GM23338 (cell line): ENCODE measurements around the gene ATP6V1A. TPM values are rescaled to one million over a fixed set of nuclear protein-coding genes. Genes with fewer than 3 reads are reported as not detected.

Experiments used
- ATAC-seq: fragments of 200-7000 bp; cut with Tn5 transposase; 3 replicates; pipeline ENCODE4 v1.9.1; 2020
- DNase-seq: peaks from one replicate; pipeline ENCODE4 v3.0.0-alpha.2; 2015; ENCODE audit warnings: low spot score
- H2AFZ ChIP-seq: fragments of 200-600 bp; sonication (generic); 2 replicates; pipeline ENCODE4 v1.8.0; 2016; ENCODE audit warnings: antibody characterized with exemption, mild to moderate bottlenecking, moderate library complexity
- H3F3A ChIP-seq: fragments of 200-600 bp; sonication (generic); replicated peaks from 2 replicates; pipeline ENCODE4 v1.8.0; 2017; ENCODE audit warnings: antibody characterized with exemption, mixed run types, low read depth
- H3K27ac ChIP-seq: fragments of 200-600 bp; sonication (generic); 2 replicates; pipeline ENCODE4 v1.6.1; 2016; ENCODE audit warnings: low read depth
- H3K27me3 ChIP-seq: fragments of 200-600 bp; sonication (generic); 2 replicates; pipeline ENCODE4 v1.8.0; 2016; ENCODE audit warnings: mild to moderate bottlenecking, mixed run types, moderate library complexity; ENCODE audit not compliant: insufficient read depth
- H3K36me3 ChIP-seq: fragments of 200-600 bp; sonication (generic); 2 replicates; pipeline ENCODE4 v1.8.0; 2016; ENCODE audit warnings: mild to moderate bottlenecking; ENCODE audit not compliant: insufficient read depth
- H3K4me1 ChIP-seq: fragments of 200-600 bp; sonication (generic); 2 replicates; pipeline ENCODE4 v1.8.0; 2016; ENCODE audit warnings: mild to moderate bottlenecking, moderate library complexity; ENCODE audit not compliant: insufficient read depth
- H3K4me2 ChIP-seq: fragments of 200-600 bp; sonication (generic); 2 replicates; pipeline ENCODE4 v1.7.1; 2017; ENCODE audit warnings: mixed run types
- H3K4me3 ChIP-seq: fragments of 200-600 bp; sonication (generic); 2 replicates; pipeline ENCODE4 v1.6.1; 2016; ENCODE audit warnings: mixed run types
- H3K79me2 ChIP-seq: fragments of 200-600 bp; sonication (generic); replicated peaks from 2 replicates; pipeline ENCODE4 v1.8.0; 2017; ENCODE audit warnings: mild to moderate bottlenecking; ENCODE audit not compliant: insufficient read depth
- H3K9me2 ChIP-seq: fragments of 200-600 bp; sonication (generic); 2 replicates; pipeline ENCODE4 v1.8.0; 2017; ENCODE audit not compliant: insufficient read depth
- H4K20me1 ChIP-seq: fragments of 200-600 bp; sonication (generic); replicated peaks from 2 replicates; pipeline ENCODE4 v1.8.0; 2017; ENCODE audit warnings: mild to moderate bottlenecking; ENCODE audit not compliant: insufficient read depth
- H3K27ac Mint-ChIP-seq: 2 replicates; pipeline ENCODE4 v1.8.0; 2020; ENCODE audit warnings: inconsistent platforms, mild to moderate bottlenecking, moderate library complexity, mixed read lengths
- H3K27me3 Mint-ChIP-seq: 3 replicates; pipeline ENCODE4 v1.8.0; 2022; ENCODE audit warnings: low read depth, mild to moderate bottlenecking, moderate library complexity, mixed read lengths, inconsistent platforms; ENCODE audit not compliant: insufficient read depth, poor library complexity
- H3K36me3 Mint-ChIP-seq: 3 replicates; pipeline ENCODE4 v1.8.0; 2021; ENCODE audit warnings: low read depth, mild to moderate bottlenecking, inconsistent platforms, moderate library complexity, mixed read lengths
- H3K4me1 Mint-ChIP-seq: 3 replicates; pipeline ENCODE4 v1.8.0; 2020; ENCODE audit warnings: mild to moderate bottlenecking, inconsistent platforms, mixed read lengths
- H3K4me3 Mint-ChIP-seq: 3 replicates; pipeline ENCODE4 v1.8.0; 2021; ENCODE audit warnings: moderate library complexity, mild to moderate bottlenecking, inconsistent platforms, mixed read lengths
- H3K9me3 Mint-ChIP-seq: 3 replicates; pipeline ENCODE4 v1.8.0; 2020; ENCODE audit warnings: moderate library complexity, mild to moderate bottlenecking, inconsistent platforms, mixed read lengths
- CREB1 ChIP-seq: fragments of 250-450 bp; sonication (Bioruptor Pico); IDR thresholded peaks from 2 replicates; pipeline ENCODE4 v1.5.0; 2020; ENCODE audit warnings: low read depth, mild to moderate bottlenecking, moderate library complexity
- ETS1 ChIP-seq: IDR thresholded peaks from 2 replicates; pipeline ENCODE4 v1.6.1; 2016; ENCODE audit warnings: antibody characterized with exemption
- EZH2 ChIP-seq: fragments of 200-600 bp; sonication (generic); IDR thresholded peaks from one replicate; pipeline ENCODE4 v1.8.0; 2017; ENCODE audit warnings: antibody characterized with exemption, mild to moderate bottlenecking, low read depth; ENCODE audit not compliant: unreplicated experiment
- NANOG ChIP-seq: IDR thresholded peaks from 2 replicates; pipeline ENCODE4 v1.6.1; 2016; ENCODE audit warnings: antibody characterized with exemption, borderline replicate concordance
- STAT1 ChIP-seq: IDR thresholded peaks from one replicate; pipeline ENCODE4 v1.6.1; 2016; ENCODE audit warnings: antibody characterized with exemption; ENCODE audit not compliant: unreplicated experiment
- ZNF331 ChIP-seq: fragments of 250-450 bp; sonication (Bioruptor Pico); IDR thresholded peaks from 2 replicates; pipeline ENCODE4 v1.5.0; 2020; ENCODE audit warnings: low read depth, mild to moderate bottlenecking, moderate library complexity
- ZNF462 ChIP-seq: fragments of 250-450 bp; sonication (Bioruptor Pico); IDR thresholded peaks from 2 replicates; pipeline ENCODE4 v1.5.0; 2020; ENCODE audit warnings: mild to moderate bottlenecking, moderate library complexity
- polyA plus RNA-seq: library from polyadenylated mRNA; unstranded; fragments of >200 nt; fragmentation: Nextera tagmentation; extraction: Ambion mirVana; gene quantifications from 2 replicates; pipeline ENCODE4 v1.2.1, GENCODE V29; 2016
- total RNA-seq: library from RNA; depleted of rRNA; stranded (reverse); fragments of >200 nt; shearing (Covaris generic); gene quantifications from 2 replicates; pipeline ENCODE4 v1.2.3, GENCODE V29; 2014
- TF ChIP-seq, protein P1 (sequence below): IDR thresholded peaks from one replicate; pipeline ENCODE4 v1.6.1; 2018; ENCODE audit warnings: antibody characterized with exemption; ENCODE audit not compliant: unreplicated experiment
- TF ChIP-seq, protein P2 (sequence below), 2 experiments: fragments of 200-600 bp in 1 of 2; sonication (generic) in 1 of 2; conservative IDR thresholded peaks; 2 replicates each; pipeline versions ENCODE4 v1.5.1 to v1.6.1; 2016 to 2017; ENCODE audit warnings: antibody characterized with exemption in 2 of 2, low read depth in 2 of 2, mild to moderate bottlenecking in 2 of 2, moderate library complexity in 1 of 2

ATP6V1A gene
- total and polyA plus RNA-seq, 2 experiments from 2014 or later = 38.0 to 87.3 TPM

GRCh38 chr3:113758389-113759024, 11.7 kb downstream of the ATP6V1A start:
- no peak for ATAC-seq
- Histone ChIP-seq H2AFZ (no peak overlapping the region), H3K4me2 (no peak overlapping the region), H3K9me2 (no peaks in the 10 kb centered on the region), H3F3A (no peaks in the 10 kb centered on the region), H3K36me3 (no peaks in the 10 kb centered on the region), H3K27me3 (no peaks in the 10 kb centered on the region), H3K27ac (no peak overlapping the region), H3K4me3 (no peak overlapping the region), H4K20me1 (no peaks in the 10 kb centered on the region), H3K79me2 (peaks cover 61% of the 10 kb centered on the region), H3K4me1 (no peaks in the 10 kb centered on the region)
- H3K4me1 Mint-ChIP-seq = peaks cover 4% of the 10 kb centered on the region; the same call in 2 of the 3 replicates
- H3K36me3 Mint-ChIP-seq = peaks cover 13% of the 10 kb centered on the region
- DNase-seq = no peak
- no peak overlapping the region for H3K4me3 Mint-ChIP-seq
- TF ChIP-seq ETS1 = no peak
- TF ChIP-seq, protein P1, sequence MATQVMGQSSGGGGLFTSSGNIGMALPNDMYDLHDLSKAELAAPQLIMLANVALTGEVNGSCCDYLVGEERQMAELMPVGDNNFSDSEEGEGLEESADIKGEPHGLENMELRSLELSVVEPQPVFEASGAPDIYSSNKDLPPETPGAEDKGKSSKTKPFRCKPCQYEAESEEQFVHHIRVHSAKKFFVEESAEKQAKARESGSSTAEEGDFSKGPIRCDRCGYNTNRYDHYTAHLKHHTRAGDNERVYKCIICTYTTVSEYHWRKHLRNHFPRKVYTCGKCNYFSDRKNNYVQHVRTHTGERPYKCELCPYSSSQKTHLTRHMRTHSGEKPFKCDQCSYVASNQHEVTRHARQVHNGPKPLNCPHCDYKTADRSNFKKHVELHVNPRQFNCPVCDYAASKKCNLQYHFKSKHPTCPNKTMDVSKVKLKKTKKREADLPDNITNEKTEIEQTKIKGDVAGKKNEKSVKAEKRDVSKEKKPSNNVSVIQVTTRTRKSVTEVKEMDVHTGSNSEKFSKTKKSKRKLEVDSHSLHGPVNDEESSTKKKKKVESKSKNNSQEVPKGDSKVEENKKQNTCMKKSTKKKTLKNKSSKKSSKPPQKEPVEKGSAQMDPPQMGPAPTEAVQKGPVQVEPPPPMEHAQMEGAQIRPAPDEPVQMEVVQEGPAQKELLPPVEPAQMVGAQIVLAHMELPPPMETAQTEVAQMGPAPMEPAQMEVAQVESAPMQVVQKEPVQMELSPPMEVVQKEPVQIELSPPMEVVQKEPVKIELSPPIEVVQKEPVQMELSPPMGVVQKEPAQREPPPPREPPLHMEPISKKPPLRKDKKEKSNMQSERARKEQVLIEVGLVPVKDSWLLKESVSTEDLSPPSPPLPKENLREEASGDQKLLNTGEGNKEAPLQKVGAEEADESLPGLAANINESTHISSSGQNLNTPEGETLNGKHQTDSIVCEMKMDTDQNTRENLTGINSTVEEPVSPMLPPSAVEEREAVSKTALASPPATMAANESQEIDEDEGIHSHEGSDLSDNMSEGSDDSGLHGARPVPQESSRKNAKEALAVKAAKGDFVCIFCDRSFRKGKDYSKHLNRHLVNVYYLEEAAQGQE = no peak
- no peak for TF ChIP-seq CREB1 (CRISPR knock-in tag)
- TF ChIP-seq EZH2 = no peak
- TF ChIP-seq STAT1 = no peak
- TF ChIP-seq, protein P2, sequence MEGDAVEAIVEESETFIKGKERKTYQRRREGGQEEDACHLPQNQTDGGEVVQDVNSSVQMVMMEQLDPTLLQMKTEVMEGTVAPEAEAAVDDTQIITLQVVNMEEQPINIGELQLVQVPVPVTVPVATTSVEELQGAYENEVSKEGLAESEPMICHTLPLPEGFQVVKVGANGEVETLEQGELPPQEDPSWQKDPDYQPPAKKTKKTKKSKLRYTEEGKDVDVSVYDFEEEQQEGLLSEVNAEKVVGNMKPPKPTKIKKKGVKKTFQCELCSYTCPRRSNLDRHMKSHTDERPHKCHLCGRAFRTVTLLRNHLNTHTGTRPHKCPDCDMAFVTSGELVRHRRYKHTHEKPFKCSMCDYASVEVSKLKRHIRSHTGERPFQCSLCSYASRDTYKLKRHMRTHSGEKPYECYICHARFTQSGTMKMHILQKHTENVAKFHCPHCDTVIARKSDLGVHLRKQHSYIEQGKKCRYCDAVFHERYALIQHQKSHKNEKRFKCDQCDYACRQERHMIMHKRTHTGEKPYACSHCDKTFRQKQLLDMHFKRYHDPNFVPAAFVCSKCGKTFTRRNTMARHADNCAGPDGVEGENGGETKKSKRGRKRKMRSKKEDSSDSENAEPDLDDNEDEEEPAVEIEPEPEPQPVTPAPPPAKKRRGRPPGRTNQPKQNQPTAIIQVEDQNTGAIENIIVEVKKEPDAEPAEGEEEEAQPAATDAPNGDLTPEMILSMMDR (conservative IDR thresholded peaks at IDR 0.05; ENCODE audit: low read depth in 2 of 2) = no peak
- TF ChIP-seq ZNF331 (CRISPR knock-in tag) = no peak
- TF ChIP-seq ZNF462 (CRISPR knock-in tag) = no peak
- no peak for TF ChIP-seq NANOG
- H3K27me3 Mint-ChIP-seq = no peaks in the 10 kb centered on the region
- H3K27ac Mint-ChIP-seq = no peak overlapping the region
- H3K9me3 Mint-ChIP-seq = peaks cover 7% of the 10 kb centered on the region
